DOHH2 (cell line): ENCODE data around the gene ARFGAP2.

Experiments used
- CTCF ChIP-seq: fragments of 200-600 bp; sonication (generic); IDR thresholded peaks from one replicate; pipeline ENCODE4 v1.5.1; 2014; ENCODE audit warnings: antibody characterized with exemption, mild to moderate bottlenecking, low read depth, low read length; ENCODE audit not compliant: poor library complexity, severe bottlenecking
- EZH2phosphoT487 ChIP-seq: fragments of 200-600 bp; sonication (generic); IDR thresholded peaks from 2 replicates; pipeline ENCODE4 v1.6.1; 2017; ENCODE audit warnings: borderline replicate concordance, mild to moderate bottlenecking, antibody characterized with exemption, low read length, moderate library complexity, mixed read lengths

GRCh38 chr11:47144541-47144940 lies 32.1 kb downstream of the ARFGAP2 start:
- no peak for TF ChIP-seq EZH2phosphoT487
- no peak for TF ChIP-seq CTCF
